Measurements from ENCODE around the gene ADCY1.

Gene ADCY1

GRCh38 chr7:45650404-45651394, 76.5 kb downstream of the ADCY1 start:
- DNase-seq: no peak

GRCh38 chr7:45651540-45651939, 77.4 kb downstream of the ADCY1 start:
- DNase-seq: no peak

- no peak for DNase-seq
These were observed 78.5 kb downstream of the ADCY1 start for GRCh38 chr7:45652630-45653029.

GRCh38 chr7:45653209-45653907, 79.2 kb downstream of the ADCY1 start:
- DNase-seq: no peak

GRCh38 chr7:45654341-45654740, 80.2 kb downstream of the ADCY1 start:
- DNase-seq: no peak

- no peak for DNase-seq
These were observed 81.4 kb downstream of the ADCY1 start for GRCh38 chr7:45655539-45655938.

GRCh38 chr7:45656431-45656830, 82.3 kb downstream of the ADCY1 start:
- no peak for DNase-seq

GRCh38 chr7:45657136-45657889, 83.1 kb downstream of the ADCY1 start:
- no peak for DNase-seq

- DNase-seq: no peak
These were observed 83.9 kb downstream of the ADCY1 start for GRCh38 chr7:45657890-45658715.

- peak in 1 of 51 donors; percentile 4 for DNase-seq
These were observed 84.7 kb downstream of the ADCY1 start for GRCh38 chr7:45658716-45659495.

- DNase-seq: no peak
These were observed 85.5 kb downstream of the ADCY1 start for GRCh38 chr7:45659496-45660139.

- no peak for DNase-seq
These were observed 86.2 kb downstream of the ADCY1 start for GRCh38 chr7:45660201-45660900.

GRCh38 chr7:45660901-45661211, 86.7 kb downstream of the ADCY1 start:
- DNase-seq: no peak

GRCh38 chr7:45661302-45661995, 87.3 kb downstream of the ADCY1 start:
- no peak for DNase-seq

- no peak for DNase-seq
These were observed 87.8 kb downstream of the ADCY1 start for GRCh38 chr7:45662018-45662417.

GRCh38 chr7:45662540-45663166, 88.5 kb downstream of the ADCY1 start:
- no peak for DNase-seq

- peak in 9 of 51 donors; percentile 9 to 64 (median 19) for DNase-seq
These were observed 89.2 kb downstream of the ADCY1 start for GRCh38 chr7:45663167-45663921.

All from hypothalamus (tissue), 51 donors.